Measurements from ENCODE around the gene BTNL3.
"Not testable (repeated sequence)": the region's sequence is repeated elsewhere in the genome, so short reads cannot be mapped to it uniquely, and the experiment has no call there.

BTNL3 gene

DNA sequence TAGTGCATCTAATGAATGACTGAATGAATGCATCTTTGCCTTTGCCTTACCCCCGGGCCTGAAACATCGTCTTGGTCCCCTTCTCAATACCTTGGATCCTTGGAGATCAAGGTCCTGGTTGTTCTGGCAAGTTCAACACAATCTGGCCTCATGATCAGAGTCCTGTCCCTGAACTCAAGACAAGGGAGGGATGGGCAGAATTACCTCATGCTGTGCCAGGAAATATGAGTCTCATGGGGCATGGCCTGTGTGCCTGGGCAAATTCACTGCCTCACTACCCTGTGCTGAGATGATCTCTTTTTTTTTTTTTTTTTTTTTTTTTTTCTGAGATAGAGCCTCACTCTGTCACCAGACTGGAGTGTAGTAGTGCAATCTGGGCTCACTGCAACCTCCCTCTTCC lies 630 bp upstream of the BTNL3 start:
- TF ChIP-seq, protein P1, sequence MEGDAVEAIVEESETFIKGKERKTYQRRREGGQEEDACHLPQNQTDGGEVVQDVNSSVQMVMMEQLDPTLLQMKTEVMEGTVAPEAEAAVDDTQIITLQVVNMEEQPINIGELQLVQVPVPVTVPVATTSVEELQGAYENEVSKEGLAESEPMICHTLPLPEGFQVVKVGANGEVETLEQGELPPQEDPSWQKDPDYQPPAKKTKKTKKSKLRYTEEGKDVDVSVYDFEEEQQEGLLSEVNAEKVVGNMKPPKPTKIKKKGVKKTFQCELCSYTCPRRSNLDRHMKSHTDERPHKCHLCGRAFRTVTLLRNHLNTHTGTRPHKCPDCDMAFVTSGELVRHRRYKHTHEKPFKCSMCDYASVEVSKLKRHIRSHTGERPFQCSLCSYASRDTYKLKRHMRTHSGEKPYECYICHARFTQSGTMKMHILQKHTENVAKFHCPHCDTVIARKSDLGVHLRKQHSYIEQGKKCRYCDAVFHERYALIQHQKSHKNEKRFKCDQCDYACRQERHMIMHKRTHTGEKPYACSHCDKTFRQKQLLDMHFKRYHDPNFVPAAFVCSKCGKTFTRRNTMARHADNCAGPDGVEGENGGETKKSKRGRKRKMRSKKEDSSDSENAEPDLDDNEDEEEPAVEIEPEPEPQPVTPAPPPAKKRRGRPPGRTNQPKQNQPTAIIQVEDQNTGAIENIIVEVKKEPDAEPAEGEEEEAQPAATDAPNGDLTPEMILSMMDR (IDR thresholded peaks at IDR 0.05; ENCODE audit: low read depth, low read length, missing control alignments) = no peak
- no peak overlapping the region for H3K4me3 ChIP-seq (replicated peaks; ENCODE audit: low read depth, low read length)
- no peak for DNase-seq (ENCODE audit: extremely low read depth, low read depth)

GRCh38 chr5:180990086-180990881 lies 1.6 kb downstream of the BTNL3 start:
- TF ChIP-seq, protein P1 (IDR thresholded peaks at IDR 0.05; ENCODE audit: low read depth, low read length, missing control alignments) = no peak
- no peak for DNase-seq (ENCODE audit: extremely low read depth, low read depth)
- no peak overlapping the region for H3K4me3 ChIP-seq (replicated peaks; ENCODE audit: low read depth, low read length)

GRCh38 chr5:180990882-180991242 lies 2.2 kb downstream of the BTNL3 start:
- TF ChIP-seq, protein P1 (IDR thresholded peaks at IDR 0.05; ENCODE audit: low read depth, low read length, missing control alignments) = no peak
- no peak overlapping the region for H3K4me3 ChIP-seq (replicated peaks; ENCODE audit: low read depth, low read length)
- no peak for DNase-seq (ENCODE audit: extremely low read depth, low read depth)

DNA sequence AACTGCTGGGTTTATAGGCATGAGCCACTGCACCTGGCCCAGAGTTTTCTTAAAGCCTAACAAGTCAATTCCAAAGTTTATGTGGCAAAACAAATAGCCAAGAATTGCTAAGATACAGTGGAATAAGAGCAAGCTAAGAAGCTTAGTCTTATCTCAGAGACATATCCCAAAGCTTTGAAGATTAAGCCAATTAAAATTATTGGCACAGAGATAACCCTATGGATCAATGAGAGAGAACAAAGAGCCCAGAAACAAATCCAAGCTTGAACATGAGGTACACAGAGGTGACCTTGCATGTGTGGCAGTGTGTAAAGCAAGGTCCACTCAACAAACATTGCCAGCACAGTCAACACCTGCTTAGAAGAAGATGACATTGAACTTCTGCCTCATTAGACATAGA lies 13.3 kb downstream of the BTNL3 start:
- TF ChIP-seq, protein P1 (IDR thresholded peaks at IDR 0.05; ENCODE audit: low read depth, low read length, missing control alignments) = no peak
- no peak overlapping the region for H3K4me3 ChIP-seq (replicated peaks; ENCODE audit: low read depth, low read length)
- no peak for DNase-seq (ENCODE audit: extremely low read depth, low read depth)

DNA sequence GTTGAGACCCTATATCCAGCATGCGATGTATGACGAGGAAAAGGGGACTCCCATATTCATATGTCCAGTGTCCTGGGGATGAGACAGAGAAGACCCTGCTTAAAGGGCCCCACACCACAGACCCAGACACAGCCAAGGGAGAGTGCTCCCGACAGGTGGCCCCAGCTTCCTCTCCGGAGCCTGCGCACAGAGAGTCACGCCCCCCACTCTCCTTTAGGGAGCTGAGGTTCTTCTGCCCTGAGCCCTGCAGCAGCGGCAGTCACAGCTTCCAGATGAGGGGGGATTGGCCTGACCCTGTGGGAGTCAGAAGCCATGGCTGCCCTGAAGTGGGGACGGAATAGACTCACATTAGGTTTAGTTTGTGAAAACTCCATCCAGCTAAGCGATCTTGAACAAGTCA lies 17.1 kb downstream of the BTNL3 start:
- DNase-seq (ENCODE audit: extremely low read depth, low read depth) = no peak
- TF ChIP-seq, protein P1 (IDR thresholded peaks at IDR 0.05; ENCODE audit: low read depth, low read length, missing control alignments) = no peak

GRCh38 chr5:181008136-181008535 lies 19.5 kb downstream of the BTNL3 start:
- DNase-seq (ENCODE audit: extremely low read depth, low read depth) = no peak
- TF ChIP-seq, protein P1 (IDR thresholded peaks at IDR 0.05; ENCODE audit: low read depth, low read length, missing control alignments) = no peak
- H3K4me3 ChIP-seq (replicated peaks; ENCODE audit: low read depth, low read length) = no peak overlapping the region

More for the DNA sequence above, 17.1 kb downstream of the BTNL3 start:
- H3K4me3 ChIP-seq (replicated peaks; ENCODE audit: low read depth, low read length) = no peak overlapping the region

GRCh38 chr5:181010018-181010417 lies 21.4 kb downstream of the BTNL3 start:
- DNase-seq (ENCODE audit: extremely low read depth, low read depth) = not testable (repeated sequence)

DNA sequence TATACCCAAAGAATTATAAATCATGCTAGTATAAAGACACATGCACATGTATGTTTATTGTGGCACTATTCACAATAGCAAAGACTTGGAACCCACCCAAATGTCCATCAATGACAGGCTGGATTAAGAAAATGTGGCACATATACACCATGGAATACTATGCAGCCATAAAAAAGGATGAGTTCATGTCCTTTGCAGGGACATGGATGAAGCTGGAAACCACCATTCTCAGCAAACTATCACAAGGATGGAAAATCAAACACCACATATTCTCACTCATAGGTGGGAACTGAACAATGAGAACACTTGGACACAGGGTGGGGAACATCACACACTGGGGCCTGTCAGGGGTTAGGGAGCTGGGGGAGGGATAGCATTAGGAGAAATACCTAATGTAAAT lies 26.0 kb downstream of the BTNL3 start:
- H3K4me3 ChIP-seq (replicated peaks; ENCODE audit: low read depth, low read length); DNase-seq (ENCODE audit: extremely low read depth, low read depth): not testable (repeated sequence)

More at GRCh38 chr5:181010018-181010417, 21.4 kb downstream of the BTNL3 start:
- not testable (repeated sequence) for H3K4me3 ChIP-seq (replicated peaks; ENCODE audit: low read depth, low read length)

DNA sequence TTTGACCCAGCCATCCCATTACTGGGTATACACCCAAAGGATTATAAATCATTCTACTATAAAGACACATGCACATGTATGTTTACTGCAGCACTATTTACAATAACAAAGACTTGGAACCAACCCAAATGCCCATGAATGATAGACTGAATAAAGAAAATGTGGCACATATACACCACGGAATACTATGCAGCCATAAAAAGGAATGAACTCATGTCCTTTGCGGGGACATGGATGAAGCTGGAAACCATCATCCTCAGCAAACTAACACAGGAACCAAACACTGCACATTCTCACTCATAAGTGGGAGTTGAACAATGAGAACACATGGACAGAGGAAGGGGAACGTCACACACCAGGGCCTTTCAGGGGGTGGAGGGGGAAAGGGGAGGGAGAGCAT lies 28.8 kb downstream of the BTNL3 start:
- H3K4me3 ChIP-seq (replicated peaks; ENCODE audit: low read depth, low read length); DNase-seq (ENCODE audit: extremely low read depth, low read depth): not testable (repeated sequence)

All from HFF-Myc (cell line).